Neural progenitor cell (in vitro differentiated cells): Measurements from ENCODE around the gene RPS24. TPM values are rescaled to one million over a fixed set of nuclear protein-coding genes. Genes with fewer than 3 reads are reported as not detected.

ENCODE experiments used
- DNase-seq: peaks from one replicate; pipeline ENCODE4 v3.0.0-alpha.2; 2016; ENCODE audit warnings: low spot score
- H2AFZ ChIP-seq: fragments of 200-600 bp; sonication (generic); replicated peaks from 2 replicates; pipeline ENCODE4 v1.6.1; 2016; ENCODE audit warnings: antibody characterized with exemption
- H3F3A ChIP-seq: fragments of 200-600 bp; sonication (generic); 2 replicates; pipeline ENCODE4 v1.6.1; 2016; ENCODE audit warnings: antibody characterized with exemption, low read depth
- H3K27ac ChIP-seq: fragments of 200-600 bp; sonication (generic); 2 replicates; pipeline ENCODE4 v1.5.1; 2016; ENCODE audit warnings: mild to moderate bottlenecking
- H3K27me3 ChIP-seq: fragments of 200-600 bp; sonication (generic); 2 replicates; pipeline ENCODE4 v1.6.1; 2016; ENCODE audit warnings: mild to moderate bottlenecking, moderate library complexity
- H3K36me3 ChIP-seq: fragments of 200-600 bp; sonication (generic); 2 replicates; pipeline ENCODE4 v1.5.1; 2016
- H3K4me1 ChIP-seq: fragments of 200-600 bp; sonication (generic); 2 replicates; pipeline ENCODE4 v1.6.1; 2016; ENCODE audit warnings: mixed run types
- H3K4me2 ChIP-seq: fragments of 200-600 bp; sonication (generic); 2 replicates; pipeline ENCODE4 v1.6.1; 2016
- H3K4me3 ChIP-seq: fragments of 200-600 bp; sonication (generic); 2 replicates; pipeline ENCODE4 v1.5.1; 2016
- H3K79me2 ChIP-seq: fragments of 200-600 bp; sonication (generic); 2 replicates; pipeline ENCODE4 v1.6.1; 2016; ENCODE audit warnings: low read depth
- H3K9ac ChIP-seq: fragments of 200-600 bp; sonication (generic); 2 replicates; pipeline ENCODE4 v1.6.1; 2016
- H3K9me3 ChIP-seq: fragments of 200-600 bp; sonication (generic); 2 replicates; pipeline ENCODE4 v1.5.1; 2016; ENCODE audit warnings: low read depth
- H4K20me1 ChIP-seq: fragments of 200-600 bp; sonication (generic); 2 replicates; pipeline ENCODE4 v1.6.1; 2016; ENCODE audit warnings: low read depth
- H3K27ac Mint-ChIP-seq: 3 replicates; pipeline ENCODE4 v1.8.0; 2021; ENCODE audit warnings: mixed read lengths
- H3K27me3 Mint-ChIP-seq: 2 replicates; pipeline ENCODE4 v1.8.0; 2022; ENCODE audit warnings: low read depth, mild to moderate bottlenecking, inconsistent platforms, moderate library complexity, mixed read lengths; ENCODE audit not compliant: insufficient read depth
- H3K36me3 Mint-ChIP-seq: 3 replicates; pipeline ENCODE4 v1.8.0; 2021; ENCODE audit warnings: mixed read lengths
- H3K4me1 Mint-ChIP-seq: 3 replicates; pipeline ENCODE4 v1.8.0; 2021; ENCODE audit warnings: mixed read lengths
- H3K4me3 Mint-ChIP-seq: 3 replicates; pipeline ENCODE4 v1.8.0; 2021; ENCODE audit warnings: mild to moderate bottlenecking, moderate library complexity, mixed read lengths
- H3K9me3 Mint-ChIP-seq: 3 replicates; pipeline ENCODE4 v1.8.0; 2020; ENCODE audit warnings: mixed read lengths
- EZH2 ChIP-seq: fragments of 200-600 bp; sonication (generic); IDR thresholded peaks from 2 replicates; pipeline ENCODE4 v1.6.1; 2017; ENCODE audit warnings: antibody characterized with exemption, mild to moderate bottlenecking, moderate library complexity
- EZH2phosphoT487 ChIP-seq: fragments of 200-600 bp; sonication (generic); IDR thresholded peaks from 2 replicates; pipeline ENCODE4 v1.6.1; 2017; ENCODE audit warnings: antibody characterized with exemption
- total RNA-seq: library from RNA; depleted of rRNA; stranded (reverse); fragments of >200 nt; gene quantifications from 2 replicates; pipeline ENCODE4 v1.2.3, GENCODE V29; 2015; ENCODE audit warnings: low replicate concordance
- TF ChIP-seq, protein P1 (sequence below): fragments of 200-600 bp; sonication (generic); IDR thresholded peaks from 2 replicates; pipeline ENCODE4 v1.5.1; 2017; ENCODE audit warnings: antibody characterized with exemption, mild to moderate bottlenecking

RPS24 gene
- total RNA-seq, 1 donor from 2014 or later, result 5,646 TPM

DNA sequence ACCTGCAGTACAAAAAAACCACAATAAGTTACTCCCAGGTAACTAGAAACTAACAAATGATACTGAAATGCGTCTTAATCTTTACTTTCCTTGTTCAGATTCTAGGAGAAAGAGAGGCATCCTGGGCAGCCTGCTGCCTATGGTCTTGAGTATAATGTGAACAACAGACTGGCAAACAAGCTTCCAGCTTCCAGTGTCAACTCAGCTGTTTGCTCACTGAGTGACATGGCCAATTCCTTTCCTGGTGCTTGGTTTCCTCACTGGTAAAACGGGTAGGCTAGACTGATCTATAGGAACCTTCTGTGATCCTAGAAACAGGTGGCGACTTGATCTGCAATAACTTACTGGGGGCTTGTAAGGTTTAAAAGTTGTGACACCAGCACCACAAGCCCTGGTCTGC is 14.4 kb upstream of the RPS24 start:
- Histone ChIP-seq H4K20me1 (no peaks in the 10 kb centered on the region), H3K4me2 (no peak overlapping the region), H3F3A (no peaks in the 10 kb centered on the region), H3K27ac (no peak overlapping the region), H3K9ac (no peak overlapping the region), H3K79me2 (no peaks in the 10 kb centered on the region), H3K9me3 (no peaks in the 10 kb centered on the region), H3K4me3 (no peak overlapping the region), H3K4me1 (no peaks in the 10 kb centered on the region), H3K36me3 (peaks cover 11% of the 10 kb centered on the region), H3K27me3 (no peaks in the 10 kb centered on the region), H2AFZ (no peak overlapping the region)
- no peak overlapping the region for H3K4me3 Mint-ChIP-seq
- TF ChIP-seq EZH2, result no peak
- TF ChIP-seq, protein P1, sequence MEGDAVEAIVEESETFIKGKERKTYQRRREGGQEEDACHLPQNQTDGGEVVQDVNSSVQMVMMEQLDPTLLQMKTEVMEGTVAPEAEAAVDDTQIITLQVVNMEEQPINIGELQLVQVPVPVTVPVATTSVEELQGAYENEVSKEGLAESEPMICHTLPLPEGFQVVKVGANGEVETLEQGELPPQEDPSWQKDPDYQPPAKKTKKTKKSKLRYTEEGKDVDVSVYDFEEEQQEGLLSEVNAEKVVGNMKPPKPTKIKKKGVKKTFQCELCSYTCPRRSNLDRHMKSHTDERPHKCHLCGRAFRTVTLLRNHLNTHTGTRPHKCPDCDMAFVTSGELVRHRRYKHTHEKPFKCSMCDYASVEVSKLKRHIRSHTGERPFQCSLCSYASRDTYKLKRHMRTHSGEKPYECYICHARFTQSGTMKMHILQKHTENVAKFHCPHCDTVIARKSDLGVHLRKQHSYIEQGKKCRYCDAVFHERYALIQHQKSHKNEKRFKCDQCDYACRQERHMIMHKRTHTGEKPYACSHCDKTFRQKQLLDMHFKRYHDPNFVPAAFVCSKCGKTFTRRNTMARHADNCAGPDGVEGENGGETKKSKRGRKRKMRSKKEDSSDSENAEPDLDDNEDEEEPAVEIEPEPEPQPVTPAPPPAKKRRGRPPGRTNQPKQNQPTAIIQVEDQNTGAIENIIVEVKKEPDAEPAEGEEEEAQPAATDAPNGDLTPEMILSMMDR, result no peak
- TF ChIP-seq EZH2phosphoT487, result no peak
- DNase-seq, result no peak
- H3K36me3 Mint-ChIP-seq, result peaks cover 33% of the 10 kb centered on the region
- no peak overlapping the region for H3K27ac Mint-ChIP-seq
- H3K9me3 Mint-ChIP-seq, result no peaks in the 10 kb centered on the region
- H3K4me1 Mint-ChIP-seq, result no peaks in the 10 kb centered on the region
- no peaks in the 10 kb centered on the region for H3K27me3 Mint-ChIP-seq

DNA sequence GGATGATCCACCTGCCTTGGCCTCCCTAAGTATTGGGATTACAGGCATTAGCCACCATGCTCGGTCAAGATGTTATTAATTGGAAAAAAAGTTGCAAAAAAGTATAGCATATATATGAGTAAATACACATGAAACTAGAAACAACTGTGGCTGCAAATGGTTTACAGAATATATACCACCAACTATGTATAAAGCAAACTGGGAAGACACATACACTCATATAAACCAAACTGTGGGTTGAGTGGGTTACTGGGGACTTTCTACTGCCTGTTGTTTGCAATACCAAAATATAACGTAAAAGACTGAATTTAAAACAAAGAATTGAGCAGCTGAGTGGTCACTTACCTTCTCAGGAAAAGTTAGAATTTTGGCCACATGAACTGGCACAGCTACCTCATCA is 12.5 kb upstream of the RPS24 start:
- H3K4me3 Mint-ChIP-seq, result no peak overlapping the region
- no peak for TF ChIP-seq EZH2
- TF ChIP-seq, protein P1, result no peak
- TF ChIP-seq EZH2phosphoT487, result no peak
- no peak overlapping the region for H3K27ac Mint-ChIP-seq

DNA sequence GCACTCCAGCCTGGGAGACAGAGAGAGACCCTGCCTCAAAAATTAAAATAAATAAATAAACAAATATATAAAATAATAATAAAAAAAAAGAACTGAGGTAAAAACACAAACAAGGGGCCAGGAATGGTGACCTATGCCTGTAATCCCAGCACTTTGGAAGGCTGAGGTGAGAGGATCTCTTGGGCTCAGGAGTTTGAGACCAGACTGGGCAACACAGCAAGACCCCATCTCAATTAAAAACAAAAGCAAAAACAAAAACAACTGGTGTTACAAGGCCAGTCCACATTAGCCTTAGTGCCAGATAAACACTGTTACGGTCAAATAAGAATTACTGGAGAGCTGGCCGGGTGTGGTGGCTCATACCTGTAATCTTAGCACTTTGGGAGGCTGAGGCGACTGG is 9.9 kb upstream of the RPS24 start:
- H3K36me3 ChIP-seq, result peaks cover 11% of the 10 kb centered on the region
- no peak for DNase-seq
- Mint-ChIP-seq H3K4me1 (peaks cover 8% of the 10 kb centered on the region), H3K36me3 (peaks cover 35% of the 10 kb centered on the region), H3K9me3 (no peaks in the 10 kb centered on the region), H3K27ac (no peak overlapping the region), H3K4me3 (no peak overlapping the region), H3K27me3 (no peaks in the 10 kb centered on the region)
- H3F3A ChIP-seq, result no peaks in the 10 kb centered on the region
- H3K79me2 ChIP-seq, result peaks cover 27% of the 10 kb centered on the region
- no peaks in the 10 kb centered on the region for H3K9me3 ChIP-seq
- no peak overlapping the region for H3K4me2 ChIP-seq
- H3K9ac ChIP-seq, result no peak overlapping the region
- no peaks in the 10 kb centered on the region for H3K27me3 ChIP-seq
- no peak overlapping the region for H2AFZ ChIP-seq
- no peak for TF ChIP-seq EZH2
- TF ChIP-seq, protein P1, result no peak
- TF ChIP-seq EZH2phosphoT487, result no peak
- H4K20me1 ChIP-seq, result peaks cover 7% of the 10 kb centered on the region
- H3K4me1 ChIP-seq, result peaks cover 5% of the 10 kb centered on the region
- H3K27ac ChIP-seq, result no peak overlapping the region
- no peak overlapping the region for H3K4me3 ChIP-seq

More for the DNA sequence above, 12.5 kb upstream of the RPS24 start:
- Histone ChIP-seq H3F3A (no peaks in the 10 kb centered on the region), H3K9ac (no peak overlapping the region), H3K9me3 (no peaks in the 10 kb centered on the region), H3K27me3 (no peaks in the 10 kb centered on the region), H4K20me1 (no peaks in the 10 kb centered on the region), H3K4me1 (no peaks in the 10 kb centered on the region), H3K4me2 (no peak overlapping the region), H3K36me3 (peaks cover 11% of the 10 kb centered on the region), H3K27ac (no peak overlapping the region), H3K79me2 (peaks cover 1% of the 10 kb centered on the region), H2AFZ (no peak overlapping the region), H3K4me3 (no peak overlapping the region)
- Mint-ChIP-seq H3K36me3 (peaks cover 41% of the 10 kb centered on the region), H3K27me3 (no peaks in the 10 kb centered on the region), H3K9me3 (no peaks in the 10 kb centered on the region), H3K4me1 (no peaks in the 10 kb centered on the region)
- DNase-seq, result no peak
